ENCODE measurements around the gene TOPAZ1.

DNA sequence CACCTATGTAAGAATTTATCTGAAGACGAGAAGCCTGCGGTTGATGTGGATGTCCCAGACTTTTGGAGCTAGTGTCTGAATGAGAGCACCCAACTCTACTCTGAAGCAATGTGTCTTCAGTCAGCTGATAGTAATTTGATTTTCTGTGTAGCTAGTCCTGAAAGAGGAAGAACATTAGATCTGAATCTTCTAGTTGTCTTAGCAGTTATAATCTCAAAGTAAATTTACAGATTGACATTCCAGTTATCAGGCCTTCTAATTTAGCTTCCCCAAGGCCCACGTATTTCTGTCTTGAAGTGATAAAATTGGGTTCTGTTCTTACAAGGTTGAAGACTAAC lies 98.3 kb downstream of the TOPAZ1 start:
- TF ChIP-seq, protein P1, sequence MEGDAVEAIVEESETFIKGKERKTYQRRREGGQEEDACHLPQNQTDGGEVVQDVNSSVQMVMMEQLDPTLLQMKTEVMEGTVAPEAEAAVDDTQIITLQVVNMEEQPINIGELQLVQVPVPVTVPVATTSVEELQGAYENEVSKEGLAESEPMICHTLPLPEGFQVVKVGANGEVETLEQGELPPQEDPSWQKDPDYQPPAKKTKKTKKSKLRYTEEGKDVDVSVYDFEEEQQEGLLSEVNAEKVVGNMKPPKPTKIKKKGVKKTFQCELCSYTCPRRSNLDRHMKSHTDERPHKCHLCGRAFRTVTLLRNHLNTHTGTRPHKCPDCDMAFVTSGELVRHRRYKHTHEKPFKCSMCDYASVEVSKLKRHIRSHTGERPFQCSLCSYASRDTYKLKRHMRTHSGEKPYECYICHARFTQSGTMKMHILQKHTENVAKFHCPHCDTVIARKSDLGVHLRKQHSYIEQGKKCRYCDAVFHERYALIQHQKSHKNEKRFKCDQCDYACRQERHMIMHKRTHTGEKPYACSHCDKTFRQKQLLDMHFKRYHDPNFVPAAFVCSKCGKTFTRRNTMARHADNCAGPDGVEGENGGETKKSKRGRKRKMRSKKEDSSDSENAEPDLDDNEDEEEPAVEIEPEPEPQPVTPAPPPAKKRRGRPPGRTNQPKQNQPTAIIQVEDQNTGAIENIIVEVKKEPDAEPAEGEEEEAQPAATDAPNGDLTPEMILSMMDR (IDR thresholded peaks at IDR 0.05), result no peak
- peak in 1 of 3 donors; percentile 7 for TF ChIP-seq POLR2AphosphoS5 (IDR thresholded peaks at IDR 0.05)
- no peak for TF ChIP-seq EP300 (IDR thresholded peaks at IDR 0.05; ENCODE audit: low read depth)
- TF ChIP-seq POLR2A (IDR thresholded peaks at IDR 0.05), result no peak

Data from transverse colon (tissue), 4 donors.